PC-9 (cell line): ENCODE results near the gene POGLUT3. TPM values are rescaled to one million over a fixed set of nuclear protein-coding genes. Genes with fewer than 3 reads are reported as not detected.
A peak's percentile ranks its signal among the peaks of the same experiment; 100 is the strongest.

Experiments used
- BruUV-seq: library from RNA; stranded (reverse); fragments of 400-500 nt; replicated peaks from 2 replicates; lab custom pipeline; 2021; lab: Mats Ljungman, UMichigan
- CTCF ChIA-PET: fragments of 300-600 bp; sonication (Branson Sonifier 250); formaldehyde crosslinking; loops from one replicate; lab custom pipeline; 2022; ENCODE audit warnings: antibody characterized with exemption; lab: Charles Lee
- POLR2A ChIA-PET: fragments of 300-600 bp; sonication (Branson Sonifier 250); formaldehyde crosslinking; loops from one replicate; lab custom pipeline; 2022; ENCODE audit warnings: antibody characterized with exemption; ENCODE audit not compliant: unreplicated experiment; lab: Charles Lee
- DNase-seq, 2 experiments: peaks; one replicate each; pipeline versions ENCODE4 v3.0.0 to v3.0.0-alpha.2; 2015 to 2022; ENCODE audit warnings: mixed read lengths in 1 of 2
- H2AFZ ChIP-seq: fragments of 200-600 bp; sonication (generic); 2 replicates; pipeline ENCODE4 v1.8.1; 2017; ENCODE audit warnings: antibody characterized with exemption
- H3F3A ChIP-seq: fragments of 200-600 bp; sonication (generic); 2 replicates; pipeline ENCODE4 v1.8.1; 2017; ENCODE audit warnings: antibody characterized with exemption, mild to moderate bottlenecking, low read depth; ENCODE audit not compliant: insufficient read depth
- H3K27ac ChIP-seq: fragments of 200-600 bp; sonication (generic); 2 replicates; pipeline ENCODE4 v1.6.1; 2016; ENCODE audit warnings: mixed run types
- H3K27me3 ChIP-seq: fragments of 200-600 bp; sonication (generic); 2 replicates; pipeline ENCODE4 v1.6.1; 2016; ENCODE audit warnings: low read depth, mixed run types; ENCODE audit not compliant: insufficient read depth
- H3K36me3 ChIP-seq: fragments of 200-600 bp; sonication (generic); 2 replicates; pipeline ENCODE4 v1.6.1; 2016; ENCODE audit warnings: low read depth, mixed run types
- H3K4me1 ChIP-seq: fragments of 200-600 bp; sonication (generic); replicated peaks from 2 replicates; pipeline ENCODE4 v1.6.1; 2016; ENCODE audit warnings: mixed run types; ENCODE audit not compliant: insufficient read depth
- H3K4me2 ChIP-seq: fragments of 200-600 bp; sonication (generic); 2 replicates; pipeline ENCODE4 v1.6.1; 2017; ENCODE audit warnings: mixed run types
- H3K4me3 ChIP-seq: fragments of 200-600 bp; sonication (generic); 2 replicates; pipeline ENCODE4 v1.6.1; 2016; ENCODE audit warnings: mixed run types
- H3K79me2 ChIP-seq: fragments of 200-600 bp; sonication (generic); 2 replicates; pipeline ENCODE4 v1.6.1; 2017; ENCODE audit warnings: low read depth, mixed run types
- H3K9me2 ChIP-seq: fragments of 200-600 bp; sonication (generic); 2 replicates; pipeline ENCODE4 v1.8.1; 2017; ENCODE audit warnings: mild to moderate bottlenecking; ENCODE audit not compliant: insufficient read depth
- H3K9me3 ChIP-seq: fragments of 200-600 bp; sonication (generic); 2 replicates; pipeline ENCODE4 v1.8.1; 2016; ENCODE audit warnings: low read depth; ENCODE audit not compliant: insufficient read depth
- H4K20me1 ChIP-seq: fragments of 200-600 bp; sonication (generic); 2 replicates; pipeline ENCODE4 v1.8.1; 2017; ENCODE audit not compliant: insufficient read depth
- CTCF ChIP-seq: fragments of 200-600 bp; sonication (generic); conservative IDR thresholded peaks from 2 replicates; pipeline ENCODE4 v1.6.1; 2017; ENCODE audit warnings: mixed run types, antibody characterized with exemption, mild to moderate bottlenecking, moderate library complexity
- EZH2 ChIP-seq: fragments of 200-600 bp; sonication (generic); IDR thresholded peaks from 2 replicates; pipeline ENCODE4 v1.8.0; 2017; ENCODE audit warnings: antibody characterized with exemption, low read depth
- intact Hi-C: fragments of 100-400 bp; cut with micrococcal nuclease; formaldehyde crosslinking; loops from one replicate; pipeline ENCODE4 v1.10.0; 2022; ENCODE audit not compliant: unreplicated experiment
- total RNA-seq: library from RNA; stranded (reverse); gene quantifications from 2 replicates; pipeline ENCODE4 v1.2.3, GENCODE V29; 2021

Gene POGLUT3
- total RNA-seq, 1 experiment from 2014 or later: 31.7 TPM

GRCh38 chr11:108491936-108492335 is 6.2 kb downstream of the POGLUT3 start:
- Histone ChIP-seq H3K79me2 (peaks cover 29% of the 10 kb centered on the region), H3K27me3 (no peaks in the 10 kb centered on the region), H3K9me3 (no peaks in the 10 kb centered on the region), H4K20me1 (no peaks in the 10 kb centered on the region), H2AFZ (no peak overlapping the region), H3K4me3 (no peak overlapping the region), H3K4me1 (peaks cover 20% of the 10 kb centered on the region), H3F3A (peaks cover 10% of the 10 kb centered on the region), H3K9me2 (no peaks in the 10 kb centered on the region), H3K27ac (no peak overlapping the region), H3K36me3 (0 out of 2 replicates have a peak, but pooled peaks cover 7% of the 10 kb centered on the region), H3K4me2 (no peak overlapping the region)
- ChIA-PET POLR2A (no interaction called here), CTCF (no interaction called here)
- DNase-seq: no peak
- TF ChIP-seq EZH2 (no peak), CTCF (no peak)
- intact Hi-C loops: no loop called here
- no TSS peak for BruUV-seq

- H3K9me3 ChIP-seq: no peaks in the 10 kb centered on the region
- H3K4me2 ChIP-seq: no peak overlapping the region
- no peaks in the 10 kb centered on the region for H3F3A ChIP-seq
- no peak overlapping the region for H3K4me3 ChIP-seq
- DNase-seq: peak in 1 of 2 experiments; percentile 51
- H3K27ac ChIP-seq: no peak overlapping the region
- ChIA-PET POLR2A (no interaction called here), CTCF (no interaction called here)
- no peak for TF ChIP-seq EZH2
- no peak for TF ChIP-seq CTCF
- no peaks in the 10 kb centered on the region for H4K20me1 ChIP-seq
- no peaks in the 10 kb centered on the region for H3K79me2 ChIP-seq
- BruUV-seq: no TSS peak
- H3K9me2 ChIP-seq: no peaks in the 10 kb centered on the region
- 0 out of 2 replicates have a peak, but pooled peaks cover 12% of the 10 kb centered on the region for H3K36me3 ChIP-seq
- intact Hi-C loops: no loop called here
- H3K27me3 ChIP-seq: no peaks in the 10 kb centered on the region
- no peak overlapping the region for H2AFZ ChIP-seq
- no peaks in the 10 kb centered on the region for H3K4me1 ChIP-seq
These were observed 11.4 kb downstream of the POGLUT3 start for GRCh38 chr11:108486828-108487227.

- POLR2A ChIA-PET: no interaction called here
These were observed 11.9 kb downstream of the POGLUT3 start for GRCh38 chr11:108486331-108486730.

More at GRCh38 chr11:108486331-108486730, 11.9 kb downstream of the POGLUT3 start:
- BruUV-seq: no TSS peak
- H3K27me3 ChIP-seq: no peaks in the 10 kb centered on the region
- H3K4me3 ChIP-seq: no peak overlapping the region
- H3K9me3 ChIP-seq: no peaks in the 10 kb centered on the region
- no peak overlapping the region for H2AFZ ChIP-seq
- intact Hi-C loops: no loop called here
- H3K9me2 ChIP-seq: no peaks in the 10 kb centered on the region
- no peaks in the 10 kb centered on the region for H3K4me1 ChIP-seq
- TF ChIP-seq CTCF: no peak
- CTCF ChIA-PET: no interaction called here
- H3F3A ChIP-seq: no peaks in the 10 kb centered on the region
- 0 out of 2 replicates have a peak, but pooled peaks cover 8% of the 10 kb centered on the region for H3K36me3 ChIP-seq
- H4K20me1 ChIP-seq: no peaks in the 10 kb centered on the region
- H3K4me2 ChIP-seq: no peak overlapping the region
- H3K79me2 ChIP-seq: no peaks in the 10 kb centered on the region
- H3K27ac ChIP-seq: no peak overlapping the region
- no peak for DNase-seq
